HG03460 (cell line): ENCODE results near the gene SOX6.

Experiments
- ATAC-seq: cut with Tn5 transposase; IDR thresholded peaks from one replicate; pipeline ENCODE4 v1.9.1; 2021; ENCODE audit not compliant: unreplicated experiment

The SOX6 gene

GRCh38 chr11:16195651-16196050 is 160.7 kb downstream of the SOX6 start:
- no peak for ATAC-seq

- no peak for ATAC-seq
Observed at GRCh38 chr11:16194566-16194965, 161.8 kb downstream of the SOX6 start.

GRCh38 chr11:16193897-16194381 is 162.4 kb downstream of the SOX6 start:
- ATAC-seq: no peak

DNA sequence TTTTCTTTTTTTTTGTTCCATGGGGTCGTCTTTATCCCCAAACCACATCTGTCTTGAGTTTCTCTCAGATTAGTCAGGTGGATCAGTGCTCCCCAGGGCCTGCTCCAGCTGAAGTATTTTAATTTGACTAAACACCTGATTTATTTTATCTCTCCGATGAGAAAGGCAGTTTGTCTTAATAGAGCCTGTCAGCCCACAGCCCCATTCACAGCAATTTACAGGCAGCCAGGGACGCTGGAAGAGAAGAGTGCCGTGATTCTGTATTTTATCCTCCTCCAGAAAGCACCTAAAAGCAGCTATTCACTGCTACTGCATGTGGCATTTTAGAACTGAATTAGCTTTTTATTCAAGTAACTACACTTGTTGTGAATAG is 164.5 kb downstream of the SOX6 start:
- ATAC-seq: no peak

- no peak for ATAC-seq
Observed at GRCh38 chr11:16191212-16191867, 165.0 kb downstream of the SOX6 start.

DNA sequence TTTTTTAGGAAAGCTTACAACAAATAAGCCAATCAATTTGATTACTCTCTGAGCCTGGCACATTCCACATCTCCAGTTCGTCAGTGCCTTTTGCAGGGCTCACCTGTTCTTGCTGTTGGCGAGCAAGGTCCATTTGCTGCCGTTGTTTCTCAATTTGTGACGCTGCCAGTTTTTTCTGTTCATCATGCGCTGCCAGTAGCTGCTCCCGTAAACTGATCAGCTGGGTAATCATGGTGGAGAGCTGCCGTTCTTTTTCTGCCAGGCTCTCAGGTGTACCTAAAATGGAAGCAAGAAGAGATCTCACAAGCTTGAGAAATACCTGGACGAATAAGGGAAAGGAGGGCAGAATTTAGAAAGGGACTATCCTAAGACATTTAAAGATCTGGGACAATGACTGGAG is 169.7 kb downstream of the SOX6 start:
- ATAC-seq: no peak

DNA sequence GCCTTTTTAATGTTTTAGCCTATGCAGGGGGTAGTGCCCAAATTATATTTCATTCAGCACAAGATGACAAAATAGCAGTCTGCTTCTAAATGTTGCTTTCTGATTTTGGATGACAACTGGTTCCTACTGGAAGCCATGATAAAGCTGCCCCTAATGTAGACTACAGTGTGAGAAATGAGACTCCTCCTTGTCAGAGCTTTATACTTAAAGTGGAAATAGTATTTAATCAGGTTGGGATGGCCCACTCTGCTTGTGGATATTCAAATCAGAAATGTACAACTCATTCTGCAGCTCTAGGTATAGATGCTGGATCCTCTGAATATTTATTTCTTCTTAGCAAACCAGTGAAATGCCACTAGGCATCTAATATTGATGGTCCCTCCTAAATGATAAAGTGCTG is 171.3 kb downstream of the SOX6 start:
- ATAC-seq: no peak

GRCh38 chr11:16184588-16184987 is 171.8 kb downstream of the SOX6 start:
- ATAC-seq: no peak

DNA sequence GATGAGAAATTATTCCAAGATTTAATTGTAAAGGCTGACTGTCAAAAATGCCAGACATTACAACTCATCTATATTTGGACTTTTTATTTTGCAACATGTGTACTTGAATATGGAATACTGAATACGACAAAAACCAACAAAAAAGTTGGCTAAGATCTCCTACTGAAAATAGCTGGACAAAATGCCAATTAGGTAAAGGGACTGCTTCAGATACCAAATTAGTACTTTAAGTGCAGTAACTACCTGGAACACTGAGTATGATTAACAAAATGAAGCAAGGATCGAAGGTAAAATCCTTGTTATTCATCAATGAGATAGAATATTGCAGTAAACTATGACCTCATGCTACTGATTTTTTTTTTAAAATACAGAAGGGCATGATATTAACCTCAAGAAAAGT is 173.8 kb downstream of the SOX6 start:
- ATAC-seq: no peak

GRCh38 chr11:16180868-16181267 is 175.5 kb downstream of the SOX6 start:
- no peak for ATAC-seq

GRCh38 chr11:16179676-16180075 is 176.7 kb downstream of the SOX6 start:
- ATAC-seq: no peak

DNA sequence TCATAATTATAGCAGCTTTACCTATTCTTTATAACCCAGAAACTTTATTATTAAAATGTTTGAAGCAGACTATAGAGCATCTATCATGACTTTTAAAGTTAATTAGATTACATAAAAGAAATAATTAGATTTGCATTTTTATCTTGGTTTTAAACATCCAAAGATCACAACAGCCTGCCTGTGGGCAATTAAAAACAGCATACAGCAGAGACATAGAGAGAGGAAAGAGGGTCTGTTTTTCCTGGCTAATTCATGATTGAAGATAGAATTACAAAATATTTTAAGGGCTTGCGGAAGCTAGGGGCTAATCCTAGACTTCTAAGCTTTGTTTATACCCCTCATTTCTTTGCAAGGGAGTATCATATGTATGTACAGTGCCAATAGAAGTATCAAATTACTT is 178.1 kb downstream of the SOX6 start:
- ATAC-seq: no peak

- no peak for ATAC-seq
Observed at GRCh38 chr11:16177688-16178087, 178.7 kb downstream of the SOX6 start.

GRCh38 chr11:16173798-16174197 is 182.5 kb downstream of the SOX6 start:
- ATAC-seq: no peak

- ATAC-seq: no peak
Observed at GRCh38 chr11:16171882-16172281, 184.5 kb downstream of the SOX6 start.

- ATAC-seq: no peak
Observed at GRCh38 chr11:16169956-16170847, 186.1 kb downstream of the SOX6 start.

DNA sequence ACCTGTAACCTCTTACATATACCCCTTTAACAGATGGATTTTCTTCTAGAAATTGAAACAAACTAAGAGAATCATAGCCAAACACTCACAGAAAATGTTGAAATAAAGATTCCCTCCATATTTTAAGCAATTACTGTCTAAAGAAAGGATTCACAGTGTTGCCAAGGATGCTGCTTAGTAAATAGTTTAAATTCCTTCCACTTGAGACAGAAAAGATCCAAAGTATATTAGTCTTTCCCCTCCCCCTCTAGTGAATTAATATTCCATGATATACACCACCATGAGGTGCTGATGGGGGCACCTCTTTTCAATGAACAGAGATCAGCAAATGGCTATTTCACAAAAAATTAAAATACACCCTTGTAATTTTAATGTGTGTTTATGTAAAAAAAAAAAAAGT is 186.8 kb downstream of the SOX6 start:
- no peak for ATAC-seq

- no peak for ATAC-seq
Observed at GRCh38 chr11:16167706-16168487, 188.4 kb downstream of the SOX6 start.

GRCh38 chr11:16166571-16166970 is 189.8 kb downstream of the SOX6 start:
- no peak for ATAC-seq

DNA sequence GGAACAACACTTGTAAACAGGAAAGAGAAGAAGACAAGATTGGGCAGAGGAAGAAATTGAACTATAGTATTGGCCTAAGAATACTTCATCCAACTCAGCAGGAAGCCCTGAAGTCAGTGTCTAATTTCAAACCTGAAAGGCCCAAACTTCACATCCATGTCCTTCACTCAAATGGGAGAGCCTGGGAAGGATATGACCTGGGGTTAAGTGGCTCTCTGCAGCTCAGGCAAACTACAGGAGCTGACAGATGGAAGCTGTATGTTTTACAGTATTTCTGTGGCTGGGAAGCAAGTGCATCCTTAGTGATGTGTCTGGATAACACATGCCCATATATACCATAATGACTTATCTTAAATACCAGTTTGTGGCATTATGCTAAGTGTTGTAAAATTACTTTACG is 196.2 kb downstream of the SOX6 start:
- no peak for ATAC-seq

DNA sequence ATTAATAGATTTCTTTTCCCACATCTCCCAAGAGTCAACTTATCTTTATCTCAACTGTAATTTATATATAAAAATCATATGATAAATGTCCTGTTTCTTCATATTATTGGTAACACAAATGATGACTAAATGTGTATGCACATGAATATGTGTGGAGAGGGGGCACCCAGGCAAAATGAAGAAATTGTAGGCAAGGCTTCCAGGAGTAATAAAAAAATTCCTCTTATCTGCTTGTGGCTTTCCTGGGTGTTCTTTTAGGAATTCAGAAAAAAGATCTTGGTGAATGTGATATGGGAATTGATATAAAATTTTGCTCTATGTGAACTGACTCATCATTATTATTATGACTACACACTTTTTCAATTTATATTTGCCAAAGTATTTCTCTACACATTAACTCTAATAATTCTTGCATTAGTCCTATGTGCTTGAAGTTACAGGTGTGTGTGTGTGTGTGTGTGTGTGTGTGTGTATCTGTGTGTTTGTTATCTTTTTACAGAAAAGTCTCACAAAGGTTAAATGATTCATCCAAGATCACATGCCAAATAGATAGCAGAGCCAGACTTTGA is 197.8 kb downstream of the SOX6 start:
- no peak for ATAC-seq
